Measurements from ENCODE around the gene NHERF1. TPM values are rescaled to one million over a fixed set of nuclear protein-coding genes. Genes with fewer than 3 reads are reported as not detected.

The NHERF1 gene
- total and polyA plus RNA-seq, 2 donors (not counting 1 experiment from before 2014, with no cell fraction given): 56.2 to 81.8 TPM

DNA sequence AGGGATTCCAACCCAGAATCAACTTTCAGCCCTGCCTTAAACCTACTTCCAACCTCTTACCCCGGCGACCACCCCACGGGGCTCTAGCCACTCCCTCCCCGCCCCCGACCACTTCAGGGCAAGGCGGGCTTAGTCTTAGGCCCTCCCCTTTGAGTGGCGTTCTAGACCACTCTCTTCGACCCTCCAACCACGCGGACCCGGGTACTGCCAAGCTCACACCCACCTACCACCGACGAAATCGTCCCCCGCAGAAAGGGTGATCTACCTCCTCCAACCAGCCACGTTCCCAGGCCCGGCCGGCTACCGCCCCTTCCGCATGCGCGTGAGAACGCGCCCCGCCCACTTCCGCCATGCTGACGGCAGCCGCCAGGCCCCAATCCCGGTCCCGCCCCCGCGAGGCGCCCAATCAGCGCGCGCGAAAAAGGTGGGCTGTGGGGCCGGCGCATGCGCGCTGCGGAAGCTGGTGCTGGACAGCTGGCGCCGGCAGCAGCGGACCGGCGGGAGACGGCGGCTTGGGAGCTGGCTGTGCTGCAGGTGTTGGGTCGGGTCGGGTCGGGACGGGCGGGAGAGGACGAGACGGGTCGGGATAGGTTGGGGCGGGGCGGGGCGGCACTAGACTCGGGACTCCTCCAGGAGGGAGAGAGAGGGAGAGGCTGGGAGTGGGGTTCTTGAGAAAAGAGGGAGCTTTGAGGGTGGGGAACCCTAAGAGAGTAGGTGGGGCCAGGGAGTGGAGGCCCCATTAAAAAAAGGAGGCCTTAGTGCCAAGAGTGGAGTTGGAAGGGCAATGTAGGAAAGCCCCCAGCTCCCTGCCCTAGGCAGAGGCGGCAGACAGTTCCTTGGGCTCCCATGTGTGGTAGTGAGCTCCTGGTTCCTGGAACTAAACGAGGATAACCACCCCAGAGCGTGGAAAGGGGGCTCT, 27.9 kb downstream of the NHERF1 start, which contains the start of gene NAT9:
TSS of gene NAT9 (minus strand) at position 302 of the 919 bp plus-strand sequence. CDS start 647 bp downstream, outside the sequence.
- peak; percentile 79 for ATAC-seq (ENCODE audit: low read depth)
- Histone ChIP-seq H3K4me2 (replicated peaks; ENCODE audit: low read depth, low read length, poor library complexity, severe bottlenecking) (peak within 1 kb of the TSS; percentile 86), H3K79me2 (ENCODE audit: control insufficient read depth, insufficient read depth, low read length) (peaks cover 27% of the 10 kb centered on the region), H4K20me1 (ENCODE audit: control insufficient read depth, insufficient read depth, low read length, poor library complexity, severe bottlenecking) (peaks cover 55% of the 10 kb centered on the region), H3K9ac (ENCODE audit: low read length) (peak within 1 kb of the TSS; percentile 80), H3K27ac (ENCODE audit: low read length in 2 of 2) (peak within 1 kb of the TSS; percentile 39 to 75), H3K36me3 (replicated peaks in 1 of 2; ENCODE audit: control extremely low read depth in 1 of 2, control insufficient read depth in 1 of 2, extremely low read depth in 1 of 2, insufficient read depth in 2 of 2, low read length in 1 of 2) (peaks cover 1 to 32% of the 10 kb centered on the region in 2 experiments), H3K4me1 (ENCODE audit: control insufficient read depth in 2 of 2, insufficient read depth in 2 of 2, low read length in 2 of 2) (peaks cover 40 to 46% of the 10 kb centered on the region in 2 donors), H2AFZ (ENCODE audit: insufficient read depth, low read depth, low read length, poor library complexity, severe bottlenecking) (peak within 1 kb of the TSS; percentile 88), H3K27me3 (replicated peaks in 1 of 4; ENCODE audit: control extremely low read depth in 1 of 4, control insufficient read depth in 3 of 4, insufficient read depth in 4 of 4, low read length in 3 of 4) (no peaks in the 10 kb centered on the region), H3K9me3 (ENCODE audit: control extremely low read depth in 1 of 3, control insufficient read depth in 2 of 3, insufficient read depth in 1 of 3, low read length in 2 of 3) (no peaks in the 10 kb centered on the region), H3K4me3 (ENCODE audit: control extremely low read depth in 1 of 5, extremely low read depth in 1 of 5, insufficient read depth in 1 of 5, low read depth in 2 of 5, low read length in 4 of 5) (peak within 1 kb of the TSS; percentile 66 to 79 (median 77))
- under 1% methylated on average over 59 of the region's 64 CpGs for WGBS (ENCODE audit: insufficient coverage)
- DNase-seq: peak; percentile 98
- Mint-ChIP-seq H3K4me3 (peak within 1 kb of the TSS; percentile 99), H3K4me1 (peaks cover 57% of the 10 kb centered on the region), H3K27me3 (no peaks in the 10 kb centered on the region), H3K27ac (peak within 1 kb of the TSS; percentile 96), H3K9me3 (ENCODE audit: insufficient read depth) (no peaks in the 10 kb centered on the region)
- POLR2A ChIA-PET: interaction anchor here (0.5 to 3.3 kb wide), 11 partner anchors 9 to 292 kb away, joined by 3 to 18 read pairs (median 5); partner anchors contain the start of gene RAB37
- TF ChIP-seq, protein P1, sequence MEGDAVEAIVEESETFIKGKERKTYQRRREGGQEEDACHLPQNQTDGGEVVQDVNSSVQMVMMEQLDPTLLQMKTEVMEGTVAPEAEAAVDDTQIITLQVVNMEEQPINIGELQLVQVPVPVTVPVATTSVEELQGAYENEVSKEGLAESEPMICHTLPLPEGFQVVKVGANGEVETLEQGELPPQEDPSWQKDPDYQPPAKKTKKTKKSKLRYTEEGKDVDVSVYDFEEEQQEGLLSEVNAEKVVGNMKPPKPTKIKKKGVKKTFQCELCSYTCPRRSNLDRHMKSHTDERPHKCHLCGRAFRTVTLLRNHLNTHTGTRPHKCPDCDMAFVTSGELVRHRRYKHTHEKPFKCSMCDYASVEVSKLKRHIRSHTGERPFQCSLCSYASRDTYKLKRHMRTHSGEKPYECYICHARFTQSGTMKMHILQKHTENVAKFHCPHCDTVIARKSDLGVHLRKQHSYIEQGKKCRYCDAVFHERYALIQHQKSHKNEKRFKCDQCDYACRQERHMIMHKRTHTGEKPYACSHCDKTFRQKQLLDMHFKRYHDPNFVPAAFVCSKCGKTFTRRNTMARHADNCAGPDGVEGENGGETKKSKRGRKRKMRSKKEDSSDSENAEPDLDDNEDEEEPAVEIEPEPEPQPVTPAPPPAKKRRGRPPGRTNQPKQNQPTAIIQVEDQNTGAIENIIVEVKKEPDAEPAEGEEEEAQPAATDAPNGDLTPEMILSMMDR (IDR thresholded peaks at IDR 0.05): no peak
- TF ChIP-seq EZH2 (IDR thresholded peaks at IDR 0.05; ENCODE audit: borderline replicate concordance, insufficient read depth, low read depth, low read length, poor library complexity, severe bottlenecking): no peak
- intact Hi-C loops (cut with micrococcal nuclease): loop anchor here (1.0 to 5.0 kb wide), 3 partner anchors 28 to 97 kb away; partner anchors contain the start of genes NHERF1 and RAB37
- CTCF ChIA-PET: interaction anchor here (1.0 to 9.5 kb wide), 8 partner anchors 15 to 119 kb away, joined by 4 to 191 read pairs (median 7); partner anchors contain the start of gene RAB37
